PFSK-1 (cell line): ENCODE results near the gene TRPT1.

Experiments used
- FOXP2 ChIP-seq: optimal IDR thresholded peaks from 2 replicates; pipeline ENCODE3; 2011; ENCODE audit warnings: borderline replicate concordance, control low read depth, inconsistent platforms; ENCODE audit not compliant: insufficient read depth; ENCODE audit errors: extremely low read length, extremely low read depth
- POLR2AphosphoS5 ChIP-seq: IDR thresholded peaks from 2 replicates; pipeline ENCODE4 v1.6.1; 2012; ENCODE audit warnings: low read depth, mild to moderate bottlenecking, control low read depth, low read length, moderate library complexity
- REST ChIP-seq, 2 experiments: IDR thresholded peaks; 2 replicates each; pipeline versions ENCODE4 v1.6.1 to v1.8.0; 2011 to 2012; ENCODE audit warnings: low read depth in 2 of 2, low read length in 2 of 2, control low read depth in 1 of 2, inconsistent platforms in 1 of 2, mild to moderate bottlenecking in 1 of 2, moderate library complexity in 1 of 2; ENCODE audit not compliant: insufficient read depth in 1 of 2
- SIN3A ChIP-seq: IDR thresholded peaks from 2 replicates; pipeline ENCODE4 v1.6.1; 2012; ENCODE audit warnings: mild to moderate bottlenecking, low read length, moderate library complexity, borderline replicate concordance; ENCODE audit not compliant: insufficient read depth
- TAF1 ChIP-seq: IDR thresholded peaks from 2 replicates; pipeline ENCODE4 v1.6.1; 2012; ENCODE audit warnings: low read length, control low read depth, borderline replicate concordance; ENCODE audit not compliant: insufficient read depth

The TRPT1 gene

GRCh38 chr11:64258356-64258755, 32.4 kb upstream of the TRPT1 start:
- no peak for TF ChIP-seq REST (IDR thresholded peaks at IDR 0.05; ENCODE audit: insufficient read depth in 1 of 2, low read depth in 2 of 2, low read length in 2 of 2)
- no peak for TF ChIP-seq TAF1
- no peak for TF ChIP-seq SIN3A
- no peak for TF ChIP-seq FOXP2
- TF ChIP-seq POLR2AphosphoS5: no peak

GRCh38 chr11:64256300-64256699, 30.3 kb upstream of the TRPT1 start:
- TF ChIP-seq FOXP2 (no peak), POLR2AphosphoS5 (no peak), SIN3A (no peak), TAF1 (no peak), REST (IDR thresholded peaks at IDR 0.05; ENCODE audit: insufficient read depth in 1 of 2, low read depth in 2 of 2, low read length in 2 of 2) (no peak)

DNA sequence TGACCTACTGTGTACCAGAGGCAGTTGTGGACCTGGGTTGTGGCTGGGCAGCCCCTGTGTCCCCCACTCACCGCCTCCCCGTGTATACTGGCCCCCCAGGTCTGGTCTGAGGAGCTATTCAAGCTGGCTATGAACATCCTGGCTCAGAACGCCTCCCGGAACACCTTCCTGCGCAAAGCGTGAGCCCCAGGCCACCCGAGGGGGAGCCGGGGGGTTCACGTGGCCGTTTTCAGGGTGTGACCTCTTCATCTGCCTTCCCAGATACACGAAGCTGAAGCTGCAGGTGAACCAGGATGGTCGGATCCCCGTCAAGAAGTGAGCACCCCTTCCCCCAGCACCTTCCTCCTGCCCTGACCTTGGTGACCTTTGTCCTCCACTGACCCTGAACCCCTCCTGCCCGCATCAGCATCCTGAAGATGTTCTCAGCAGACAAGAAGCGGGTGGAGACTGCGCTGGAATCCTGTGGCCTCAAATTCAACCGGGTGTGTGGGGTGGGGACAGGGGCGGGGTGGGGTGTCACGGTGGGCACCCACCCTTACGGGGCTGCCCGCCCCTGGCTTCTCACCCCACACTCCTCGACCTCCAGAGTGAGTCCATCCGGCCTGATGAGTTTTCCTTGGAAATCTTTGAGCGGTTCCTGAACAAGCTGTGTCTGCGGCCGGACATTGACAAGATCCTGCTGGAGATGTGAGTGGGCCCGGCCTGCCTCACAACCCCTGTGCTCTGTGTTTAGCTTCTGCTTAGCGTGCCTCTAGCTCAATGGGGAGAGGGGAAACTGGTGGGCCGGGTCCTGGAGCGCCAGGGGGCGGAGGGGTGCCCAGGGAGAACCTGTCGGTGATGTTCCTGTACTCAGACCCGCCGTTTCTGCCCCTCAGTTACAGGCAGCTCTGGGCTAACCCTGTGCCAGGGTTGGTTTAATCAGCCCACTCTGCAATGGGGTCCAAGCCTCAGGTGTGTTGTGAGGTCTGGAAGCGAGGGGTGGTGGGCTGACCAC, 29.4 kb upstream of the TRPT1 start:
- TF ChIP-seq REST (IDR thresholded peaks at IDR 0.05; ENCODE audit: insufficient read depth in 1 of 2, low read depth in 2 of 2, low read length in 2 of 2) (no peak), TAF1 (no peak), POLR2AphosphoS5 (no peak), FOXP2 (no peak), SIN3A (no peak)

DNA sequence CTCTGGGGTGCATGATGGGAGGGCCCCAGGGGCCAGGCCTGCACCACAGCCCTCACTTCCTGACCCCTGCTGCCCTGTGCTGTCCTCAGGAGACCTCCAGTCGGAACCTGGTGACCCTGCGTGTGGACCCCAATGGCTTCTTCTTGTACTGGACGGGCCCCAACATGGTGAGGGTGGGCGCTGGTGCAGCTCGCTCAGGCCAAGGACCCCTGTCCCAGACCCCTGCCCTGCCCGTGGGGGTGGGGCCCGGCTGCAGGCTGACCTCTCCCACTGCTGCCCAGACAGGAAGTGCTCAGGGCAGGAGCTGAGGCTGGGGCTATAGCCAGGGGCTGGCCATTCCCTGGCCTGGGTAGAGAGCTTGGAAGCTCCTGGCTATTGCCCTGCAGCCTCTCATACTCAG, 28.3 kb upstream of the TRPT1 start:
- TF ChIP-seq SIN3A (no peak), POLR2AphosphoS5 (no peak), FOXP2 (no peak), REST (IDR thresholded peaks at IDR 0.05; ENCODE audit: insufficient read depth in 1 of 2, low read depth in 2 of 2, low read length in 2 of 2) (no peak), TAF1 (no peak)
